ENCODE measurements around the gene SMIM38. TPM values are rescaled to one million over a fixed set of nuclear protein-coding genes. Genes with fewer than 3 reads are reported as not detected.
"Not testable (repeated sequence)": the region's sequence is repeated elsewhere in the genome, so short reads cannot be mapped to it uniquely, and the experiment has no call there.

The SMIM38 gene
- total RNA-seq, 2 experiments from 2014 or later: 0.94 to 1.1 TPM

DNA sequence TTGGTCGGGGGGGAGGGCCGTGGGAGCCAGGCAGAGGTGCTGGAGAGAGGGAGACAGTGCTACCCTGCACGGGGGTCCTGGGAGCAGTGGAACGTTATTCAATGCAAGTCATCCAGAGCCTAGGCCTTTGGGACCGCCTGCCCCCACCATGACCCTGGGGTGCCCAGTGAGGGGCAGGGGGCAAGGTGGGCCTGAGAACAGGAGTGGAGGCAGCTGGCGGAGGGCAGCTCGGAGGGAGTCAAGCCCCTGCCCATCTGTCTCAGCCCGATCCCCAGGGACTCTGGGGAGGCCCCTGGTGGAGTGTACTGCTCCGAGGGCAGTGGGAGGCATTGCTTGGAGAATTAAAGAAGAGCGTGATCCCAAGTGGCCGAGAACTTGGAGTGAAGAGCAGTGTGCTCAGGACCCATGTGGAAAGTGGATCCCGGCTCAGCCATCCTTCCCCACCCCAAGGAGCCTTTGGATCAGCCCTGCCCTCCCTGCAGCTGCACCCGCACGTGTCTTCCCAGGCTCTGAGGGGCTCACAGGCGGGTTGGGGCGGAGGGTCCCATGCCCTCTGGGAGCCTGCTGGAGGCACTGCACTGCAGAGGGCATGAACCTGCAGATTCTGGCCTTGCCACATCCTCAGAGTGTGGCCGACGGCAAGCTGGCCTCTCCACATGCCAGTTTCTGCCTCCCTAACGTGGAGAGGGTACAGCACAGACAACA is 34.0 kb upstream of the SMIM38 start:
- ChIA-PET POLR2A (no interaction called here), CTCF (no interaction called here)

- ChIA-PET CTCF (no interaction called here), POLR2A (no interaction called here)
Observed at GRCh38 chr11:69122326-69122629, 33.5 kb upstream of the SMIM38 start.

GRCh38 chr11:69122630-69123431 is 32.9 kb upstream of the SMIM38 start:
- POLR2A ChIA-PET: no interaction called here

GRCh38 chr11:69123593-69124545 is 31.9 kb upstream of the SMIM38 start:
- ChIA-PET CTCF (no interaction called here), POLR2A (no interaction called here)

More at GRCh38 chr11:69122630-69123431, 32.9 kb upstream of the SMIM38 start:
- CTCF ChIA-PET: no interaction called here

- ChIA-PET CTCF (no interaction called here), POLR2A (no interaction called here)
Observed at GRCh38 chr11:69125861-69126260, 29.9 kb upstream of the SMIM38 start.

GRCh38 chr11:69126286-69126685 is 29.4 kb upstream of the SMIM38 start:
- POLR2A ChIA-PET: no interaction called here
- CTCF ChIA-PET: no interaction called here

- CTCF ChIA-PET: no interaction called here
- POLR2A ChIA-PET: no interaction called here
Observed at GRCh38 chr11:69127081-69127850, 28.5 kb upstream of the SMIM38 start.

DNA sequence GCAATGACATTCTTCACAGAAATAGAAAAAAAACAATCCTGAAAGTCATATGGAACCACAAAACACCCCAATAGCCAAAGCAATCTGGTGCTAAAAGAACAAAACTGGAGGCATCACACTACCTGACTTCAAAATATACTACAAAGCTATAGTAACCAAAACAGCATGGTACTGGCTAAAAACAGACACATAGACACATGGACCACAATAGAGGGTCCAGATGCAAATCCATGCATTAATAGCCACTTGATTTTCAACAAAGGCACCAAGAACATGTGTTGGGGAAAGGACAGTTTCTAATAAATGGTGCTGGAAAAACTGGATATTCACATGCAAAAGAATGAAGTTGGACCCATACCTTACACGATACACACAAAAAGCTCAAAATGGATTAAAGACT is 27.9 kb upstream of the SMIM38 start:
- CTCF ChIA-PET: no interaction called here
- POLR2A ChIA-PET: no interaction called here

- CTCF ChIA-PET: no interaction called here
Observed at GRCh38 chr11:69129053-69129452, 26.7 kb upstream of the SMIM38 start.

GRCh38 chr11:69129647-69130046 is 26.1 kb upstream of the SMIM38 start:
- ChIA-PET CTCF (no interaction called here), POLR2A (no interaction called here)

More at GRCh38 chr11:69129053-69129452, 26.7 kb upstream of the SMIM38 start:
- POLR2A ChIA-PET: no interaction called here

DNA sequence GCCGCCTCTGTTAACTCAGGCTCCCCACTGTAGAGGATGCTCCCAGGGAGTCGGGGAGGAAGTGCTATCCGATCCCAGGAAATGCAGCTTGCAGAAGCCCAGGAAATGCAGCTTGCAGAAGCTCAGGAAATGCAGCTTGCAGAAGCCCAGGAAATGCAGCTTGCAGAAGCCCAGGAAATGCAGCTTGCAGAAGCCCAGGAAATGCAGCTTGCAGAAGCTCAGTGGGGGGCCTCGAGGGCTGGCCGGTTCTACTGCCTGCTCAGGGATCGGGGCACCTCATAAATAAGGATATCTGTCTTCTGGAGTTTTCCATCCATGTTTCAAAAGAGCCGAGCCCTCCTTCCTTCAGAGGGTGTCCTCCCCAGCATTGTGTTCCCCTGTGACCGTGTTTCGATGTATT is 25.1 kb upstream of the SMIM38 start:
- ChIA-PET POLR2A (no interaction called here), CTCF (no interaction called here)

- POLR2A ChIA-PET: no interaction called here
- CTCF ChIA-PET: no interaction called here
Observed at GRCh38 chr11:69131121-69131566, 24.6 kb upstream of the SMIM38 start.

GRCh38 chr11:69131644-69132300 is 24.0 kb upstream of the SMIM38 start:
- POLR2A ChIA-PET: no interaction called here
- CTCF ChIA-PET: no interaction called here

DNA sequence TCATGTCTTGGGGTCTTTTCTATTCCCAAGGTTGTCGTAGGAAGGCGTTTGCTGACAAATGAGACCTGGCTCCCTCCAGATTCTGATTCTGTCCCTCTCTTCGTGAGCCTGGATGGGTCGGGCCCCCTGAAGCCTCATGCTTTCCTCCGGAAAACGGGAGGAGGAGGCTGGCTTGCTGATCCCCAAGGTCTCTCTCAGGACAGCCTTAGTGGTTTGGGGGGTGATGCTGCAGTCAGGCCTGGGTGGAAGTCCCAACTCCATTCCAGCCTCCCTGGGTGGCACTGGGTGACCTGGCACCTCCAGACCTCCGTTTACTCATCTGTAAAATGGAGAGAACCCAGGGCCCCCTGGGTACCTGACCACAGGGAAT is 23.4 kb upstream of the SMIM38 start:
- ChIA-PET POLR2A (no interaction called here), CTCF (no interaction called here)

- ChIA-PET CTCF (no interaction called here), POLR2A (no interaction called here)
Observed at GRCh38 chr11:69133251-69133650, 22.5 kb upstream of the SMIM38 start.

GRCh38 chr11:69134182-69134581 is 21.6 kb upstream of the SMIM38 start:
- POLR2A ChIA-PET, CTCF ChIA-PET: not testable (repeated sequence)

- POLR2A ChIA-PET: no interaction called here
- CTCF ChIA-PET: no interaction called here
Observed at GRCh38 chr11:69134957-69135356, 20.8 kb upstream of the SMIM38 start.

DNA sequence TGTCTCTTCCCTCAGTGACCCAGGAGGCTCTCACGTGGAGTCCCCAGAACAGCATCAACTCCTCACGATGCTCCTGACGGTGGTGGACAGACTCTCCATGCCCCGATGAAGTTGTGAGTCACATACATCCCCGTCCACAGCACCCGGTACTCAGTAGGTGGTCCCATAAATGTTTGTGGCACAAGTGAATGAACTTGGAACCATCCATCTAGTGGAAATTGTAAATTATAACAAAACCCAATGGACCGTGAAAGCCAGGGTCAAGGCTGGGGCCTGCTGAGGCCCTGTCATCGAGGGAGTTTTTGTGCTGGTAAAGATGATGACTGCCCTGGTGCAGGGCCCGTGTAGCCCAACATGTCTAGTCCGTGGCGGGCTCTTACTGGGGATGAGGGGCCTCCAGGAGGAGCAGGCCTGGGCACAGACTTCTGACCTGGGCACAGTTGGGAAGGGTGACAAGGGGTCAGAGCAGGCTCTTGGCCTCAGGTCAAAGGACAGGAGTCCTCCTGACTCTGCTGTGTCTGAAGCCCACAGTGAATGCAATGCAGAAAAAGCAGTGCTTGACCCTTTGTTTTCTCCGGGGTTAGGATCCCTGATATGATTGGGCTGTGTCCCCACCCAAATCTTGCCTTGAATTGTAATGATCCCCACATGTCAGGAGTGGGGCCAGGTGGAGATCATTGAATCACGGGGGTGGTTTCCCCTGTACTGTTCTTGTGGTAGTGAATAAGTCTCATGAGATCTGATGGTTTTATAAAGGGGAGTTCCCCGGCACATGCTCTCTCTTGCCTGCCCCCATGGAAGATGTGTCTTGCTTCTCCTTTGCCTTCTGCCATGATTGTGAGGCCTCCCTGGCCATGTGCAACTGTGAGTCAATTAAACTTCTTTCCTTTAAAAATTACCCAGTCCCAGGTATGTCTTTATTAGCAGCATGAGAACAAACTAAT is 20.0 kb upstream of the SMIM38 start:
- POLR2A ChIA-PET: no interaction called here
- CTCF ChIA-PET: no interaction called here

- CTCF ChIA-PET: no interaction called here
- POLR2A ChIA-PET: no interaction called here
Observed at GRCh38 chr11:69136471-69136870, 19.3 kb upstream of the SMIM38 start.
